OCI-LY7 (cell line): ENCODE measurements around the gene SLC25A21.

Source experiments
- EZH2phosphoT487 ChIP-seq: fragments of 200-600 bp; sonication (generic); IDR thresholded peaks from 2 replicates; pipeline ENCODE4 v1.6.1; 2018; ENCODE audit warnings: low read depth, borderline replicate concordance, mild to moderate bottlenecking, mixed run types, antibody characterized with exemption, low read length, moderate library complexity, mixed read lengths
- TF ChIP-seq, protein P1 (sequence below): fragments of 200-600 bp; sonication (generic); conservative IDR thresholded peaks from 2 replicates; pipeline ENCODE4 v1.5.1; 2014; ENCODE audit warnings: mild to moderate bottlenecking, antibody characterized with exemption, low read length, moderate library complexity, mixed read lengths

GRCh38 chr14:37034410-37035285, 137.8 kb downstream of the SLC25A21 start:
- TF ChIP-seq, protein P1, sequence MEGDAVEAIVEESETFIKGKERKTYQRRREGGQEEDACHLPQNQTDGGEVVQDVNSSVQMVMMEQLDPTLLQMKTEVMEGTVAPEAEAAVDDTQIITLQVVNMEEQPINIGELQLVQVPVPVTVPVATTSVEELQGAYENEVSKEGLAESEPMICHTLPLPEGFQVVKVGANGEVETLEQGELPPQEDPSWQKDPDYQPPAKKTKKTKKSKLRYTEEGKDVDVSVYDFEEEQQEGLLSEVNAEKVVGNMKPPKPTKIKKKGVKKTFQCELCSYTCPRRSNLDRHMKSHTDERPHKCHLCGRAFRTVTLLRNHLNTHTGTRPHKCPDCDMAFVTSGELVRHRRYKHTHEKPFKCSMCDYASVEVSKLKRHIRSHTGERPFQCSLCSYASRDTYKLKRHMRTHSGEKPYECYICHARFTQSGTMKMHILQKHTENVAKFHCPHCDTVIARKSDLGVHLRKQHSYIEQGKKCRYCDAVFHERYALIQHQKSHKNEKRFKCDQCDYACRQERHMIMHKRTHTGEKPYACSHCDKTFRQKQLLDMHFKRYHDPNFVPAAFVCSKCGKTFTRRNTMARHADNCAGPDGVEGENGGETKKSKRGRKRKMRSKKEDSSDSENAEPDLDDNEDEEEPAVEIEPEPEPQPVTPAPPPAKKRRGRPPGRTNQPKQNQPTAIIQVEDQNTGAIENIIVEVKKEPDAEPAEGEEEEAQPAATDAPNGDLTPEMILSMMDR, result no peak
- no peak for TF ChIP-seq EZH2phosphoT487
